K562 (cell line): ENCODE measurements around the gene SLC7A4. TPM values are rescaled to one million over a fixed set of nuclear protein-coding genes. Genes with fewer than 3 reads are reported as not detected.

ENCODE experiments used
- ATF1 ChIP-seq, 2 experiments: fragments of 450-650 bp in 1 of 2; IDR thresholded peaks; 2 replicates each; pipeline ENCODE4 v1.6.1; 2016; ENCODE audit warnings: missing compliant biosample characterization in 1 of 2, missing genetic modification characterization in 1 of 2
- JUND ChIP-seq, 2 experiments: IDR thresholded peaks; 2 replicates in 1 of 2; 3 replicates in 1 of 2; pipeline ENCODE4 v1.6.1; 2011; ENCODE audit warnings: borderline replicate concordance in 2 of 2, low read depth in 2 of 2, low read length in 2 of 2, improper control_type of control experiment in 1 of 2, missing biosample characterization in 1 of 2, missing genetic modification characterization in 1 of 2, missing genetic modification reagents in 1 of 2
- MEF2A ChIP-seq: IDR thresholded peaks from 2 replicates; pipeline ENCODE4 v1.6.1; 2011; ENCODE audit warnings: low read depth, mild to moderate bottlenecking, low read length, moderate library complexity; ENCODE audit not compliant: control insufficient read depth
- NONO ChIP-seq, 2 experiments: fragments of 200-400 bp in 1 of 2; fragments of 450-650 bp in 1 of 2; formaldehyde crosslinking in 1 of 2; IDR thresholded peaks; 2 replicates each; pipeline ENCODE4 v1.6.1; 2017; ENCODE audit warnings: low read depth in 2 of 2, mild to moderate bottlenecking in 2 of 2, moderate library complexity in 2 of 2, low read length in 1 of 2
- SPI1 ChIP-seq: IDR thresholded peaks from 2 replicates; pipeline ENCODE4 v1.6.1; 2011; ENCODE audit warnings: low read depth, low read length, control low read depth, borderline replicate concordance
- SREBF1 ChIP-seq: fragments of 150-350 bp; IDR thresholded peaks from 2 replicates; pipeline ENCODE4 v1.6.1; 2014; ENCODE audit warnings: antibody characterized with exemption, low read depth, low read length, borderline replicate concordance
- YY1 ChIP-seq, 3 experiments: IDR thresholded peaks; 2 replicates each; pipeline ENCODE4 v1.6.1; 2011; ENCODE audit warnings: low read length in 2 of 3, mild to moderate bottlenecking in 2 of 3, moderate library complexity in 2 of 3, borderline replicate concordance in 1 of 3, control low read depth in 1 of 3, low read depth in 1 of 3; ENCODE audit not compliant: insufficient read depth in 3 of 3, insufficient replicate concordance in 2 of 3, control insufficient read depth in 1 of 3, insufficient read length in 1 of 3; ENCODE audit errors: extremely low read depth in 1 of 3
- ZNF57 ChIP-seq: fragments of 450-650 bp; formaldehyde crosslinking; IDR thresholded peaks from 2 replicates; pipeline ENCODE4 v1.4.0; 2020; ENCODE audit warnings: mild to moderate bottlenecking, moderate library complexity
- polyA plus RNA-seq, 8 experiments: library from polyadenylated mRNA; depleted of rRNA in 4 of 8; stranded (reverse) in 5 of 8; unstranded in 3 of 8; fragments of >200 nt; fragmentation: Nextera tagmentation in 2 of 8; fragmentation: Illumina TruSeq in 1 of 8; extraction: Ambion mirVana in 2 of 8; extraction: Trizol in 1 of 8; gene quantifications; 2 replicates each; pipeline versions ENCODE4 v1.2.1 to v1.2.3, GENCODE V29; 2011 to 2014; ENCODE audit warnings: inconsistent platforms in 1 of 8, missing spikeins in 1 of 8
- total RNA-seq, 7 experiments: library from RNA; depleted of rRNA in 6 of 7; stranded (reverse); fragments of >200 nt in 6 of 7; fragmentation: Illumina TruSeq in 2 of 7; extraction: Trizol in 2 of 7; gene quantifications; 2 replicates each; pipeline versions ENCODE4 v1.2.1 to v1.2.3, GENCODE V29; 2011 to 2021; ENCODE audit warnings: low replicate concordance in 1 of 7
- TF ChIP-seq, protein P1 (sequence below): sonication (generic); formaldehyde crosslinking; IDR thresholded peaks from 2 replicates; pipeline ENCODE4 v1.8.1; 2023; ENCODE audit warnings: mild to moderate bottlenecking, missing genetic modification reagents
- TF ChIP-seq, protein P2 (sequence below), 2 experiments: fragments of 450-650 bp; formaldehyde crosslinking in 1 of 2; IDR thresholded peaks; 2 replicates each; pipeline versions ENCODE4 v1.4.0 to v1.6.1; 2014 to 2020; ENCODE audit warnings: mild to moderate bottlenecking in 2 of 2, borderline replicate concordance in 1 of 2, low read depth in 1 of 2
- TF ChIP-seq, protein P3 (sequence below): fragments of 250-450 bp; sonication (Bioruptor Pico); IDR thresholded peaks from 2 replicates; pipeline ENCODE4 v1.4.0; 2020

SLC7A4 gene
- total and polyA plus RNA-seq, 9 of the 15 experiments (the other 6 are each of a cell fraction or from before 2014, with no cell fraction given) = not detected

DNA sequence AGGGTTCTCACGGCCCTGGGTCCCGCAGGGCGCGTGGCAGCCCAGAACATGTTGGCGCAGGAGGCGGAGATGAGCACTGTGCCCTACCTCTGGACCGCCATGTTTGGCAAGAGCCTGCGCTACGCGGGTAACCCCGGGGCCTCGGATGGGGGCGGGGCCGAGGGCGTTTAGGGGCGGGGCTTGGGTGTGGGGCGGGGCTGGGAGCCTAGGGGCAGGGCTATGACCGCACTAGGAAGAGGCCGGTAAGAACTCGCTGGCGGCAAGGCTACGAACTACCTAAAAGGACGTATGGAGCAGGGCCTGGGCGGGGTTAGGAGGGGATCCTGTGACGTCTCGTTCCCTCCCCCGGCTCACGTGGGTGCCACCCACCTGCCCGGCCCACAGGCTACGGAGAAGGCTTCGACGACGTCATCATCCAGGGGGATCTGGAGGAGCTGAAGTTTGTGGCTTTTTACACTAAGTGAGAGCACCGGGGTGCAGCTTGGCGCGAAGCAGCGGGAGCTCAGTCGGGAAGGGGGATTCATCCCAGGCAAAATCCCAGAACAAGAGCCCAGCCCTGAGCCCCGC lies 53.0 kb downstream of the SLC7A4 start (continued):
- TF ChIP-seq, protein P1, sequence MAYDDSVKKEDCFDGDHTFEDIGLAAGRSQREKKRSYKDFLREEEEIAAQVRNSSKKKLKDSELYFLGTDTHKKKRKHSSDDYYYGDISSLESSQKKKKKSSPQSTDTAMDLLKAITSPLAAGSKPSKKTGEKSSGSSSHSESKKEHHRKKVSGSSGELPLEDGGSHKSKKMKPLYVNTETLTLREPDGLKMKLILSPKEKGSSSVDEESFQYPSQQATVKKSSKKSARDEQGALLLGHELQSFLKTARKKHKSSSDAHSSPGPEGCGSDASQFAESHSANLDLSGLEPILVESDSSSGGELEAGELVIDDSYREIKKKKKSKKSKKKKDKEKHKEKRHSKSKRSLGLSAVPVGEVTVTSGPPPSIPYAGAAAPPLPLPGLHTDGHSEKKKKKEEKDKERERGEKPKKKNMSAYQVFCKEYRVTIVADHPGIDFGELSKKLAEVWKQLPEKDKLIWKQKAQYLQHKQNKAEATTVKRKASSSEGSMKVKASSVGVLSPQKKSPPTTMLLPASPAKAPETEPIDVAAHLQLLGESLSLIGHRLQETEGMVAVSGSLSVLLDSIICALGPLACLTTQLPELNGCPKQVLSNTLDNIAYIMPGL = 0 out of 2 replicates have a peak, but pooled peaks have one; percentile 15
- TF ChIP-seq SPI1 (no peak), ZNF57 (no peak), SREBF1 (0 out of 2 replicates have a peak, but pooled peaks have one; percentile 2), JUND (IDR thresholded peaks at IDR 0.05; ENCODE audit: borderline replicate concordance, low read depth, low read length) (peak; percentile 63), JUND (tag; IDR thresholded peaks at IDR 0.05; ENCODE audit: borderline replicate concordance, low read depth, low read length) (0 out of 3 replicates have a peak, but pooled peaks have one; percentile 39), ATF1 (CRISPR knock-in tag; IDR thresholded peaks at IDR 0.05) (no peak), ATF1 (tag; IDR thresholded peaks at IDR 0.05) (peak; percentile 38; the same call in 1 of the 2 replicates), NONO (IDR thresholded peaks at IDR 0.05; ENCODE audit: low read depth in 2 of 2, low read length in 1 of 2) (no peak), YY1 (IDR thresholded peaks at IDR 0.05; ENCODE audit: borderline replicate concordance in 1 of 3, control insufficient read depth in 1 of 3, extremely low read depth in 1 of 3, insufficient read depth in 3 of 3, insufficient read length in 1 of 3, insufficient replicate concordance in 2 of 3, low read depth in 1 of 3, low read length in 2 of 3) (peak in 2 of 3 experiments; percentile 16 to 75), MEF2A (no peak)
- TF ChIP-seq, protein P2, sequence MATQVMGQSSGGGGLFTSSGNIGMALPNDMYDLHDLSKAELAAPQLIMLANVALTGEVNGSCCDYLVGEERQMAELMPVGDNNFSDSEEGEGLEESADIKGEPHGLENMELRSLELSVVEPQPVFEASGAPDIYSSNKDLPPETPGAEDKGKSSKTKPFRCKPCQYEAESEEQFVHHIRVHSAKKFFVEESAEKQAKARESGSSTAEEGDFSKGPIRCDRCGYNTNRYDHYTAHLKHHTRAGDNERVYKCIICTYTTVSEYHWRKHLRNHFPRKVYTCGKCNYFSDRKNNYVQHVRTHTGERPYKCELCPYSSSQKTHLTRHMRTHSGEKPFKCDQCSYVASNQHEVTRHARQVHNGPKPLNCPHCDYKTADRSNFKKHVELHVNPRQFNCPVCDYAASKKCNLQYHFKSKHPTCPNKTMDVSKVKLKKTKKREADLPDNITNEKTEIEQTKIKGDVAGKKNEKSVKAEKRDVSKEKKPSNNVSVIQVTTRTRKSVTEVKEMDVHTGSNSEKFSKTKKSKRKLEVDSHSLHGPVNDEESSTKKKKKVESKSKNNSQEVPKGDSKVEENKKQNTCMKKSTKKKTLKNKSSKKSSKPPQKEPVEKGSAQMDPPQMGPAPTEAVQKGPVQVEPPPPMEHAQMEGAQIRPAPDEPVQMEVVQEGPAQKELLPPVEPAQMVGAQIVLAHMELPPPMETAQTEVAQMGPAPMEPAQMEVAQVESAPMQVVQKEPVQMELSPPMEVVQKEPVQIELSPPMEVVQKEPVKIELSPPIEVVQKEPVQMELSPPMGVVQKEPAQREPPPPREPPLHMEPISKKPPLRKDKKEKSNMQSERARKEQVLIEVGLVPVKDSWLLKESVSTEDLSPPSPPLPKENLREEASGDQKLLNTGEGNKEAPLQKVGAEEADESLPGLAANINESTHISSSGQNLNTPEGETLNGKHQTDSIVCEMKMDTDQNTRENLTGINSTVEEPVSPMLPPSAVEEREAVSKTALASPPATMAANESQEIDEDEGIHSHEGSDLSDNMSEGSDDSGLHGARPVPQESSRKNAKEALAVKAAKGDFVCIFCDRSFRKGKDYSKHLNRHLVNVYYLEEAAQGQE (IDR thresholded peaks at IDR 0.05; ENCODE audit: borderline replicate concordance) = no peak
- TF ChIP-seq, protein P2 (CRISPR knock-in tag; IDR thresholded peaks at IDR 0.05; ENCODE audit: low read depth) = 0 out of 2 replicates have a peak, but pooled peaks have one; percentile 33
- TF ChIP-seq, protein P3, sequence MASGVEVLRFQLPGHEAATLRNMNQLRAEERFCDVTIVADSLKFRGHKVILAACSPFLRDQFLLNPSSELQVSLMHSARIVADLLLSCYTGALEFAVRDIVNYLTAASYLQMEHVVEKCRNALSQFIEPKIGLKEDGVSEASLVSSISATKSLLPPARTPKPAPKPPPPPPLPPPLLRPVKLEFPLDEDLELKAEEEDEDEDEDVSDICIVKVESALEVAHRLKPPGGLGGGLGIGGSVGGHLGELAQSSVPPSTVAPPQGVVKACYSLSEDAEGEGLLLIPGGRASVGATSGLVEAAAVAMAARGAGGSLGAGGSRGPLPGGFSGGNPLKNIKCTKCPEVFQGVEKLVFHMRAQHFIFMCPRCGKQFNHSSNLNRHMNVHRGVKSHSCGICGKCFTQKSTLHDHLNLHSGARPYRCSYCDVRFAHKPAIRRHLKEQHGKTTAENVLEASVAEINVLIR = peak; percentile 11; the same call in 1 of the 2 replicates
